NCI-H1436 (cell line): ENCODE measurements around the gene CYREN.
"Not testable (repeated sequence)": the region's sequence is repeated elsewhere in the genome, so short reads cannot be mapped to it uniquely, and the experiment has no call there.

ENCODE experiments used
- DNase-seq: peaks from one replicate; lab custom pipeline; 2025; lab: John Stamatoyannopoulos, UW

CYREN gene

GRCh38 chr7:135159359-135160085 is 11.0 kb downstream of the CYREN start:
- no peak for DNase-seq

DNA sequence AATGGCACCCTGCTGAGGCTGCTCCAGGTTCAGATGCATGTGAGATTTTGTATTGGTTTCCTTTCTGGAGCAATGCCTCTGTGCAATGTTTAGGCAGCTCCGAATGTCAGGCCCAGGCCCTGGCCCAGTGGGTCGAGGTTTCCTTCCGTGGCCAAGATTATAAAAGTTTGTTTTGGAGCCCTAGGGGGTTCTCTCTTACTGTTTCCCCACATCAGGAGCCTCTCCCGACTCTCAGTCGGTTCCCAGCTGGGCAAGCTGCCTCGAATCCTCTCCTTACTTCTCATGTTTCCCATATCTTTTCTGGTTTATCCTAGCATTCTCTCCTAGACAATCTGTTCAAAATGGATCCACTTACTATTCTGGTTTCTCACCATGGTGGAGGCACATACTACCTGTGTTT is 11.6 kb downstream of the CYREN start:
- no peak for DNase-seq

DNA sequence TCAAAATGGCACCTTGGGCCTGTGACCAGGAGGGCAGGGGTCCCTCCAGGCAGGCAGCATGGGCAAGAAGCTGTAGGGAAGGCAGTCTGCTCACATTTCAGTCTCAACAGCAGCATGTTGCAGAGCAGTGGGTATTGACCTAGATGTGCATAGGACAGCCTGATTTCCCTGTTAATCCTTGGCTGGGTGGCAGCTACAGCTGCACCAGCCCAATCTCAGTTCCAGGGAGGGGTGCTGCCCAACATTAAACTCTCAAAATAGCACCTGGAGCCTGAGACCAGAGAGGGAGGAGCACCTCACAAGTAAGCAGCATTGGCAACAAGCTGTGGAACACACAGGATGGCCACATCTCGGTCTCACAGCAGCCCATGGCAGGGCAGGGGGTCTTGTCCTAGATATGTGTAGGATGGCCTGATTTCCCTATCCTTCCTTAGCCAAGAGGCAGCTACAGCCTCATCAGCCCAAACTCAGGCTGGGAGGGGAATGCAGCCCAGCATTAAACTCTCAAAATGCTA is 12.3 kb downstream of the CYREN start:
- no peak for DNase-seq

DNA sequence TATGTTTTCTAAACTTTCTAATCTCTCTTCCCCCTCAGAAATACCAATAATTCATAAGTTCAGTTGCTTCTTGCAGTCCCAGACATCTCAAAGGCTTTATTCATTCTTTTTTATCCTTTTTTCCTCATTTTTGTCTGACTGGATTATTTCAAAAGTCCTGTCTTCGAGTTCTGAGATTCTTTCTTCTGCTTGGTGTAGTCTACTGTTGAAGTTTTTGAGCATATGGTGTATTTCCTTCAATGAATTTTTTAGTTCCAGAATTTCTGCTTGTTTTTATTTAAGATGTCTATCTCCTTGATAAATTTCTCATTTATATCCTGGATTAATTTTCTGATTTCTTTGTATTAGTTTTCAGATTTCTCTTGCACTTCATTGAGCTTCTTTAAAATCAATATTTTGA is 14.2 kb downstream of the CYREN start:
- DNase-seq: no peak

- DNase-seq: no peak
Measured at GRCh38 chr7:135154734-135155133, 15.8 kb downstream of the CYREN start.

DNA sequence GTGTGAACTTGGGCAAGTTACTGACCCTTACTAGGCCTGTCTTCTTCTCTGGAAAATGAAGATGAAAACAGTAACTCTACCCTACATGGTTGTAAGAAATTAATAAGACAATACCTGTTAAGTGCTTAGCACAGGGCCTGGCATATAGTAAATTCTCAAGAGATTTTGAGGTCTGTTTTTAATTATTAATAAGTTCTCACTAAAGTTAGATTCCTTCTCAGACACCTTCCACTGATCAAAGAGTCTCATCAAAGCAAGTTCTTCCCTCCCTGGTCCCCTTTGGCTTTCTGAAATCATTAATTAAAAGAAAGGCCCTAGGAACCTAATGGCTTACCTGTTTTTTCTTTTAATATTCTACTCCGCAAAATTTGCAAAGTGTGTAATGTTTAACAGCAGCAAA is 18.1 kb downstream of the CYREN start:
- DNase-seq: no peak

- DNase-seq: no peak
Measured at GRCh38 chr7:135151533-135151932, 19.0 kb downstream of the CYREN start.

GRCh38 chr7:135151132-135151531 is 19.4 kb downstream of the CYREN start:
- no peak for DNase-seq

- no peak for DNase-seq
Measured at GRCh38 chr7:135150072-135150782, 20.3 kb downstream of the CYREN start.

DNA sequence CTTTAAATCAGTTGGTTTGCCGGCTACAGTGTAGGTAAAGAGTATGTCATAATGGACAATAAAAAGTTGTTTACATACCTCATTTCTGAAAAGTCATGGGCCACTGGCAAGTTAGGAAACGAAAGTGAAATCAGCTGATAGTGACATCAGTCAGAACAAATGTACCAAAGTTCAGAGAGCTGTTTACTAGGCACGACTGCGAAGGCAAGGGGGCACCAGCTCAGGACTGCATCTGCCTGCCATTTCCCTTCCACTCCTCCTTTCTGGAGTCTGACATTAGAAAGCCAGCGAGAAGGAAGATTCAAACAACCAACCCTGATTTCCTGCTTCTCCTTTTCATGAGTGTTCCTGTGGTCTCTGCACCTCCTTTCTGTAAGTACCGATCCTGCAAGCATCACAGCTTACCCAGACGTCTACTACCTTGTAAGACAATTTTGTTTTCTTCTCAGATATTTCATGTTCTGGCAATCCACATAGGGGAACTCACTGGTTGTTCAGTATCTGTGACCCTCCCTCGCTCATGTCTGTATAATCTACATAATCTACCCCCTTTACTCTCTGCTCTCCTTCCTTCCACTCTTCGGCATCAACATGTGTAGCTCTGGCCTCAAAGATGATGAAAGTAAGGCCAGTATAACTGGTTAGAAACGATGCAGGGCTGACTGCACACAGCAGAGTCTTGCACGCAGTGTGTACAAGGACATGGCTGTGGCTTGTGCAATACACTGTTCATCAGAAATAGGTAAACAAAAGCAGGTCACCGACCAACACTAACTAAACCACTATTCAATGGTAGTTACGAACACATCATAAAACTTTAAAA is 22.4 kb downstream of the CYREN start, which contains the start of gene TMEM140:
Gene TMEM140, plus strand, starts transcription at position 174 of the 823 bp plus-strand sequence. CDS start 16,370 bp downstream, outside the sequence.
- DNase-seq: no peak

- DNase-seq: no peak
Measured at GRCh38 chr7:135147341-135147898, 23.1 kb downstream of the CYREN start.

DNA sequence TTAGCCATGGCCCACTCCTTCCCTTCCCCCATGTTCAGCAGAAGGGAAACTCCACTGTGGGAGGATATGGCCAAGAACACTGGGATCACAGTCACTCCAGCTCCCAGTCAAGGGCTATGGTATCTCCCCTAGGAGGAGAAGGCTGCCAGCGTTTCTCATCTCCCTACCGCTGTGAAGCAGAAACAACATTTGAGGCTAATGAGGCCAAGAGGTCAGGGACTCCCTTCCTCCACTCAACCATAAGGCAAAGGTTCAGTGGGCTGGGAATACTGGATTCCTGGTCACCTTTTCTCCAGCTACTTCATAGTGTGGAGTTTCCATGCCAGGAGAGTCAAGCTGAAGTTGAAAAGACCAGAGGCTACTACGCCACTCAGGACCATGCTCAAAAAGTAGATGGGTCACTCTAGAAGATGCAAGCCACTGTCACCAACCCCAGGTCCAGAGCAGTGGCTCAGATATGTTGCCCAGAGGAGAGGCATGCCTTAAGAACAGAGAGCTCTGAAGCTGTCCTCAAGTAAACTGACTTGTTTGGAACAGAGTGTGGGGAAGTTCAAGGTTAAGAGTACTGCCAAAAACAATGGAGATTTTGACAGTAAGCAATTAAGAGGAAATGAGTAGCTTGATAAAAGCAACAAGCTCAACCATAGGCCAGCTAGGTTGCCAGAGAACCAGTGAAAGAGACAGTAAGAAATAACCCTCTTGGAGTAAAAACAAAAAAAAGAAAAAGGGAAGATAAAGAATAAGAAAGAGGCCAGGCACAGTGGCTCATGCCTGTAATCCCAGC is 26.4 kb downstream of the CYREN start:
- no peak for DNase-seq

DNA sequence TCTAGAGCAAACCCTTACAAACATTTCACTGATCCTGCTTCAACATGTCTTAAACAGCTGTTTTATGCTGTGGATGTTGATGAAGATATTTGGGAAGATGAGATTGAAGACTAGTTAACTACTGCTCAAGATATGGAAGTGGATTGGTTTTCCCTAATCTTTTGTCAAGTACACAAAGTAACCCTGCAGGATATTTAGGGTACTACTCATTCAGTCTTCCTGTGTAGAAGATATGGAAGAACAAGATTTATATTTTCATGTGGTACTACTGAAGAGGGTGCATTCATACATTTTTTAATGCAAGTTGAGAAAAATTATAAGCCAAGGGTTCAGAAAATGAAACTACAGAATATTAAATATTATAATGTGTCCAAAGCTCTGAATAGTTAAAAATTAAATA is 40.9 kb downstream of the CYREN start:
- no peak for DNase-seq

DNA sequence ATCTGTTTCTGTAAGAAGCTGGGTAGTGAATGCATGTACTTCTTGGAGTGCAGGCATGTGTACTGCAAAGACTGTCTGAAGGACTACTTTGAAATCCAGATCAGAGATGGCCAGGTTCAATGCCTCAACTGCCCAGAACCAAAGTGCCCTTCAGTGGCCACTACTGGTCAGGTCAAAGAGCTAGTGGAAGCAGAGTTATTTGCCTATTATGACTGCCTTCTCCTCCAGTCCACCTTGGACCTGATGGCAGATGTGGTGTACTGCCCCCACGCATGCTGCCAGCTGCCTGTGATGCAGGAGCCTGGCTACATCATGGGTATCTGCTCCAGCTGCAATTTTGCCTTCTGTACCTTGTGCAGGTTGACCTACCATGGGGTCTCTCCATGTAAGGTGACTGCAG is 41.6 kb downstream of the CYREN start:
- no peak for DNase-seq

- DNase-seq: not testable (repeated sequence)
Measured at GRCh38 chr7:135124631-135125030, 45.9 kb downstream of the CYREN start.

DNA sequence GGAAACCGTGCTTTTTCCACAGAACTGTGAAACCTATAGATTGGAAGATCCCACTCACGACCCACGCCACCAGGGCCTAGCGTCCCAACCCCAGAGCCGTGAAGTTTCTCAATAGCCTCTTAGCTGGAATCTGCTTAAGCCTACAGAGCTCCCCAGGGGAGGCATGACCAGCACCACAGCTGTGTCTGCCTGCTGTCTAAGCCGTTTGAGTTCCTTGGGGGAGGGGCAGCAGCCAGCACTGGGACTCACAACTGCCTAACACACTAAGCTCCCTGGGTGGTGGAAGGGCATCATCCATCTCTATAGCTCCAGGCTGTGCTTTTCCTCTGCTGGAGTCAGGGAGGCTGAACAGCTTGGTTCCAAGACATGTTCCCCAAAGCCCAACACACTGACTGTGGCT is 48.6 kb downstream of the CYREN start:
- no peak for DNase-seq

DNA sequence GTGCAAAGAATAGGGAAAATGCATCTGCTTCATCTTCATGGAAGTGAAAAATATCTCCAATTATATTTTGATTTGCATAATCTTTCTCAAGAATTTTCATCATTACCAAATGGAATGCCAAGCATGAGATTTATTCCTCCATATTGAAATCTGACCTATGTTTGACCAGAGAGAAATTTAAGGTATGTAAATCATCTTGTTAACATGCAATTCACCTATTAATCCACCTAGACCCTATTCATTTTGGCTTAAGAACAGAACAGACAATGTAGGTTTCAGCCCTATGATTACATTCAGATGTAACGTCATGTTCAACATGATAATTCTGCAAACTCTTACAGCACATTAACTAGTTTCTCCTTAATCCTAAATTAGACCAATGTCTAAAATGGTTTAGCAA is 53.4 kb downstream of the CYREN start:
- no peak for DNase-seq
